GM18868 (cell line): ENCODE data around the gene FEM1B.
A peak's percentile ranks its signal among the peaks of the same experiment; 100 is the strongest.
"Not testable (repeated sequence)": the region's sequence is repeated elsewhere in the genome, so short reads cannot be mapped to it uniquely, and the experiment has no call there.

Experiments
- ATAC-seq: cut with Tn5 transposase; IDR thresholded peaks from one replicate; pipeline ENCODE4 v1.9.1; 2021; ENCODE audit warnings: mild to moderate bottlenecking, moderate library complexity; ENCODE audit not compliant: unreplicated experiment

Gene FEM1B

GRCh38 chr15:68277603-68278344 is at the start of gene FEM1B:
Gene FEM1B (plus strand): TSS chr15:68277745. CDS start chr15:68278418, 673 bp downstream.
- peak; percentile 72 for ATAC-seq

DNA sequence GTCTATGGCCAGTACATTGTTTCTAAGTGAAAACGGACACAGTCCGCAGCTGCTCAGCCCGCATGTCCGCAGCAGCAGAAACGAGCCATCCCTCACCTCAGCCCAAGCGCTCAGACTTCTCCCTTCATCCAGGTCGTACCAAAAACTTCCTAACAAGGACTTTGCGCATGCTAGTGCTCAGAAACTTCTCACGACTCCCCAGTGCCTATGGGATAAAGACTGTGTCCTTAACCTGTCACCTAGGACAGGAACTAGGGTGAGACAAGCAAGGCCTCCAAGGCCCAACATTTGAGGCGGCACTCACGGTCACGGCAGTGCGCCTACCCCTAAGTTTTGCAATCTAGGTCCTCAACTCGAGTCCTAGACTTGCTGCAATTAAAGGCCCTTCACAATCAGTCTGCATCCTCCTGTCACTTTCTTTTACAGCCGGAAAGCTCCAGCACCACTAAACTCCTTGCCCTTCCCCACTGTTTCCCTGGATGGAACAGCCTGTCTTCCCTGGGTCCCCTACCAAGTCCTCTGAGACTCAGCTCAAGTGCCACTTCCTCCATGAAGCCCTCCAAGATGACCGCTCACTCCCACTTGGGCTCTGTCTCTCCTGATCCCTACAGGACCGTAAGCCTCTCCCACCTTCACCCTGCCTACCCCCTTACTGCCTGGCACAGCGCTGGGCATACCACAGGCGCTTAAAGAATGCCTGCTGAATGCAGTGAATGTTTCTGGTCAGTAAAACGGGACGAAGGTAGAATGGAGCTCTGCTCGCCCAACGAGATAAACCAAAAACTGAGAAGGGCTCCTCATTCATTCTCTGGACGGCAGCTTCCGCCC is 49.2 kb upstream of the FEM1B start:
- ATAC-seq = no peak

DNA sequence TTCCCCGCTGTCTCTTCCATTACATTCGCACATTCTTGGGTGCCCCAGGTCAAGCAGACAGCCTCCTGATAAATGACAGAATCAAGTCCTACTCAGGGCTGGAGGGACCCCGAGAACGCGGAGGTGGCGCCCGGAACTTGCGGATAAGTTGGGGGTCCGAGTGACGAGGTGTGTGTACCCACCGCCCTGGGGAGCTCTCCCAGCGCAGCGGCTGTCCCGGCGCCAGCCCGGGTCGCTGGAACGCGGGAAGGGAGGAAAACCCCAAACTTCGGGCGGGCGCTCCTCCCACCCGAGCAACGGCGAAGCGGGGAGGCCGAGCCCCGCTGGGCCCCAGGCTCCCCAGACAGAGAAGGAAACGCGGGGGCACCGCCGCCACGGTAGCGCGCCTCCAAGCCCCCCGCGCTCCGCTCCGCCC is 48.6 kb upstream of the FEM1B start:
- no peak for ATAC-seq

- peak; percentile 63 for ATAC-seq
Observed at GRCh38 chr15:68229386-68230156, 48.0 kb upstream of the FEM1B start, which contains the start of gene CLN6. Gene CLN6 (minus strand): TSS chr15:68229728. CDS start chr15:68229584, 144 bp downstream.

DNA sequence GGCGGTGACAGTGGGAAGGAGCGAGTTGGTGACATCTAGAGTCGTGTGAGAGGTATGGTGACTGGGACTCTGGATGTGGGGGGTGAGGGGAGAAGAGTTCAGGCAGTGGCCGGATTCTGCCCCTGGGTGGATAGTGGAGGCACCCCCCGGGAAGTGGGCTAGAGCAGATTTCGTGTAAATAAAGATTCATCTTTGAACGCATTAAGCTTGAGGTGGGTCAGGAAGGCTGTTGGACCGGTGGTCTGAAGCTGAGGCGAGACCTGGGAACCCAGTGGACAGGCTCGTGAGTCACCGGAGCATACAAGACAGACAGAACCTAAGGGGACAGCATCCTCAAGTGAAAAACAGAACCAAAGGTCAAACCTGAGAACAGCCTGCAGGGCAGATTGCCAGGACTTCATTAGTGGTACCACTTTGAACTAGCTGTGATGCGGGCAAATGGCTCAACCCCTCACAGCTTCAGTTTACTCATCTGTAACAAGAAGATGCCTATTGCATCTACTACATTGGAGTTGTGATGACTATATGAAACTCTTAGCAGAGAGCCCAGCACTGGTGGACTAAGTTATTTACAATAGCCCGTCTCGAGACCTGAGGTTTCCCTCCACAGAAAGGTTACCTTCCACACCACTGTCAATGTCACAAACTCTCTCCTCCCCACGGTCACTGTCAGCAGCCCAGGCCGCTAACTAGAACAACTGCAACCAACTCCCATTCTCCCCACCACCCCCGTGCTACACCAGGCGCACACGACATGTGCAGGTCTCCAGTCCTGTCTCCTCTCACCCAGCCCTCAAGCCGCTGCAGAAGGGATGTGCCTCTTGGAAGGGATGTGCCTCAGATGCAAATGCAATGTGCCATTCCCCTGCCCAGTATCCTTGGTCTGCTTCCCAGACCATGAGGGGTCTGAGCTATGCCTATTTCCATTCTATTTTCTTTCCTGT is 47.1 kb upstream of the FEM1B start:
- ATAC-seq = no peak

DNA sequence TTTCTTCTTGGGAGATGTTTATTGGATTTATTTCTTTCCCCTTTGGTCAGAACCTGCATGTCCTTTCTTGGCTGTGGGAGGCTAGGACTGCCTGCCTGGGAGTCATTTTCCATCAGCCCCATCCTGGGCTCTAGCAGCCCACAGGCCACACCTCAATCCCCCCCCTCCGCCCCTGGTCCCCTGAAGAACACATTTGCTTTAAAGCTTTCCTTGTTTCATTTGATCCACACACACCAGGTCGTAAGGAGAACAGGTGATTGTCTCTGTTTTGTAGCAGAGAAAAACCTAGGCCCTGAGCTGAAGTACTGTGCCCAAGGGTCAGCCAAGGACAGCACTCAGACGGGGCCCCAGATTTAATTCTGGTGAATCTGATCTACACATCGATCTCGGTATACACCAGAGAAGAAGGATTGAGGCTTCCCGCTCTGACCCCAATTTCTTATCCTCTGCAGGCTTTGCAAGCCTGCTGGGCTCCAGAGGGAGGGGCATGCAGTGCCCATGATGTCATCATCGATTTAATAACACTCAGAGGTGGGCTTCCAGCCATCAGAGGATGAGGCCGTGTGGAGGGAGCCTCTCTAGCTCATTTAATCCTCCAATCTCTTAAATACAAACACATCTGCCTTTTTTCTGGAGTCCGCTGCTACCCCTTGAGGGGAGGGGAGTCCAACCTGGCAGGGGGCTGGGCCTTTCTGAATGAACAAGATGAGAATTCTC is 46.3 kb upstream of the FEM1B start:
- no peak for ATAC-seq

GRCh38 chr15:68232449-68232848 is 45.1 kb upstream of the FEM1B start:
- no peak for ATAC-seq

GRCh38 chr15:68232937-68233336 is 44.6 kb upstream of the FEM1B start:
- no peak for ATAC-seq

DNA sequence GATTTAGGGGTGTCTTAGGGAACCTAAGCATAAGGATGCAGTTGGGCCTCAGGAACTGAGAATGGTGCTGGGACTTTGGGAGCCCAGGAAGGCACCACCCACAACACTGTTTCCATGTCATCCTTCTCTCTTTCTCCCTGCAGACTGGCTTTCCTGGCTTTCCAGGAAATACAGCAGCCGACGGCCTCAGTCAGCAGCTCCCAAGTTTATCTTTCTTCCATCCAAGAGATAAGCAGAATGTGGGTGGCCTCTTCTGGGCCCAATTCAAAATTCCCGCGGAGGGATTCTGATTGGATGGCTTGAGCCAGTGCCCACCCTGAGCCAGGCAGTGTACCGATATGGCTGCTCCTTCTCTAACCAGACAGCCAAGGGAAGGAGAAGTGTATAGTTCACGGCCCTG is 43.5 kb upstream of the FEM1B start:
- no peak for ATAC-seq

GRCh38 chr15:68234520-68234919 is 43.0 kb upstream of the FEM1B start:
- not testable (repeated sequence) for ATAC-seq

DNA sequence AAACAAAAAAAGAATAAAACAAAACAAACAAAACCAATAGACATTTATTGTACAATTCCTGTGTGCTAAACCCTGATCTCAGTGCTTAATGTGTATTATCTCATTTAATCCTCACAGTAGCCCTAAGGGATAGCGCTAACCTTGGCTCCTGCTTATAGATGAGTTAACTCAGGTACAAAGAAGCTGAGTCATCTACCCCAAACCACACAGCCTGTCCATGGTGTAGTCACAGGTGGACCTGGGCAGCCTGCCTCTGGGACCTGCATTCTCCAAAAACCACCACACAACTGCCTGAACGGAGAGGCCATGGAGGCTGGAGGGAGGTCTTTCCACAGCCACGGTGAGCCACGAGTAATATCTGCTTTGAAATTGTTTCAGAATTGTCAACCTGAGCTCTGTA is 42.5 kb upstream of the FEM1B start:
- ATAC-seq = no peak

DNA sequence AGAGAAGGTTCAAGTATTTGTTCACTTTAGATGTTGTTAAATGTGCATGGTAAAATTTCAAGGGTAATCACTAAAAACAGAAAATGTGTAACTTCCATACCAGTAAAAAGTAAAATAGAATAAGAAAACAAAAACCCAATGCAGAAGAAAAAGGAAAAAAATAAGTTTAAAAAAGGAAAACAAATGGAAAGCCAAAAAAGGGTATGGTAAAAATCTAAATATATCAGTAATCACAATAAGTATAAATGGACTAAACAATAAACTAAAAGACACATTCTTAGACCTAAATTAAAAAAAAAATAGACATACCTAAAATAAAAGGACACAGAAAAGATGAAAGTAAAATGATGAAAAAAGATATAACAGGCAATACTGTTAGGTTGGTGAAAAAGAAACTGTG is 38.5 kb upstream of the FEM1B start:
- no peak for ATAC-seq

DNA sequence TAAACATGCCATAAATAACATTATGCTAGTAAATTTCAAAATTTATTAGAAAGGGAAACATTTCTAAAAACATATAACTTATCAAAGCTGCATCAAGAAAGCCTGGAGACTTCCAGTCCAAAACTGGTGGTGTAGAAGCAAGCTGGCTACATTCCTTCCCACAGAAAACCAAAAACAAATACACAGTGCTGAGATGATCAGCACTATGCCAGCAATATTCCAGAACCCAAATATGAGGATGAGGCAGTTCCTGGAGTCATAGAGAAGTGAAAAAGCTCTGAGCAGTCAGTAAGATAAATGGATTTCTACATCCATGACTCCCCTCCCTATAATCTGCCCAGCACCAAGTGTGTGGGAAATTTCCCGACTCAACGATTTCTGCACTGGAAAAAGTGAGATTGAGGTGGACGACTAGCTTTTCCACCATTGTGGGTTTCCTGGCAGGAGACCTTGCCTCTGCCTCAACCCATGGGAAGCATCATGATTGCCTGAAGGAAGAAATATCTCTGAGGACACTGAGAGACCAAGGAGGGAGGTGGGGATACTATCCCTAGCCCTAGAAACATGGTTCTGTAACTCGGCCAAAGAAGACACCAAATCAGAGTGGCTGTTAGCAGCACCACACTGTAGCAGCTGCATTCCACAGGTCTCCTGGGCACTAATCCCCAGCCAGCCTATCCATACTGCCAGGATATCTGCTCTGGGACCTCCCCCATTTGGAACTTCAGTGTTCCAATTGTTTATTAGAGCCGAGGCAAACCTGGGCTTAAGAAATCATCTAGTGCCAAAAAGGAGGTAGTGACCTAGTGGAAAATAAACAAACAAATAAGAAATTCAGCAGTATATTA is 36.2 kb upstream of the FEM1B start:
- no peak for ATAC-seq

- ATAC-seq = no peak
Observed at GRCh38 chr15:68244235-68244634, 33.3 kb upstream of the FEM1B start.

DNA sequence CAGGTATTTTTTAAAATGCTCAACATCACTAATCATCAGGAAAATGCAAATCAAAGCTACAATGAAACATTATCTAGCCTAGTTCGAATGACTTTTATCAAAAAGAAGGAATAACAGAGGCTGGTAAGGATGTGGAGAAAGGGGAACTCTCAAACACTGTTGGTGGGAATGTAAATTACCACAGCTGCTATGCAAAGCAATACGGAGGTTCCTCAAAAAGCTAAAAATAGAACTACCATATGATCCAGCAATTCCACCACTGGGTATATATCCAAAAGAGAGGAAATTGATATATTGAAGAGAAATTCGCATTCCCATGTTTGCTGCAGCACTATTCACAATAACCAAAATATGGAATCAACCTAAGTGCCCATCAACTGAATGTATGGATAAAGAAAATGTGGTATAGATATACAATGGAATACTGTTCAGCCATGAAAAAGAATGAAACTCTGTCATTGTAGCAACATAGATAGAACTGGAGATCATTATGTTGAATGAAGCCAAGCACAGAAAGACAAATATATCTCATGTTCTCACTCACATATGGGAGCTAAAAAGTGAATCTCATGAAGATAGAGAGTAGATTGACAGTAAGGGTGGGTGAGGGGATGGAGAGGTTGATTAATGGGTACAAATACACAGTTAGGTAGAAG is 28.4 kb upstream of the FEM1B start:
- ATAC-seq = no peak

- ATAC-seq = no peak
Observed at GRCh38 chr15:68252925-68253534, 24.5 kb upstream of the FEM1B start.

DNA sequence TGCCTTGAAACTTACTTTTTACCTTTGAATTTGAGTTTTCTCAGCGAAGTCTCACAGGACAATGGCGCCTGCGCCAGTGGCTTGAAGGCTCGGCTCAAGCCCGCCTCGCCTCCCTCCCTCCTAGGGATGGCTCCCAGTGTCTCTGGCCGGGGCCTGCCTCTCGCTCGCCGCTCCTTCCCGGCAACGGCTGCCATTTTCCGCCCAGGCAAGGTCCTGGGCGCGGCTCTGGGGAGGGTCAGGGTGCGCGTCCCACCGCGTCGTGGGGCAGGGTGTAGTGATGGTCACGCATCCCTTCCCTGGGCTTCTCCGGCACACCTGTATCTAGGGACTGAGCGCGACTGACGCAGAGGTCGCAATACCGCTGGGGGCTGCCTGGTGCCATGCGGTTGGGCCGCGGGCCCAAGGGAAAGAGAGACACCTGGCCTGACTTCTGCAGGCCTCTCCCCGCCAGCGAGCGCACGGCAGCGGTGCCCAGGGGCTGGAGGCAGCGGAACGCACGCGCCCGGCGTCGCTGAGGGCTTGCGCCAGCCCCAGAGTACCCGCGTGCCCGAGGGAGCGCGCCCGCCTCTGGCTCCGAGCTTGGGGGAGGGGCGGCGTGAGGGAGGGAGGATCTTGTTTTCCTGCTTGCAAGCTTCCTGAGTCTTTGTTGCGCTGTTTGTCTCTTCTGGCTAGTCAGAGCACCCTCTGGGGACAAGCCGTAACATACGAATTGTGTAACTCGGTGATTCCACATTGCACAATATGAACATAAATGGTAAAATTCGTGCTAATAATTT is 20.7 kb upstream of the FEM1B start:
- ATAC-seq = no peak
